Measurements from ENCODE around the gene IMMP1L.

DNA sequence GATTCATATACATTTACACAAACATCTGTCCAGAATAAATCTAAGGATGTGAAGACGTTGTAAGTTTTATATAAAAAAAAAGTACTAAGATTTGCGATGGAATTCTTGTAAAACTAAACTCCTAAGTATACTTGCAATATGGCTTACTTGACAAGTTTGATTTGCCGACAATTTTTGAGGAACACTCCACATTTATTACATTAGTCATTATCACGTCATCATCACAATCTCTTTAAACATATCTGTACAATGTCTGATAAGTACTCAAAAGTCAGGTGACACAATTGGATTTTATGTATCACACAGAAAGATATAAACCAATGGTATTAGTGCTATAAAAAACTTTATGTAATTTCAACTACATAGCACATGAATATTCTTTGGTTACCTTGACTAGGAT lies 30.4 kb downstream of the IMMP1L start:
- TF ChIP-seq POLR2A (IDR thresholded peaks at IDR 0.05) (no peak), POLR2AphosphoS5 (IDR thresholded peaks at IDR 0.05) (no peak)
- TF ChIP-seq, protein P1, sequence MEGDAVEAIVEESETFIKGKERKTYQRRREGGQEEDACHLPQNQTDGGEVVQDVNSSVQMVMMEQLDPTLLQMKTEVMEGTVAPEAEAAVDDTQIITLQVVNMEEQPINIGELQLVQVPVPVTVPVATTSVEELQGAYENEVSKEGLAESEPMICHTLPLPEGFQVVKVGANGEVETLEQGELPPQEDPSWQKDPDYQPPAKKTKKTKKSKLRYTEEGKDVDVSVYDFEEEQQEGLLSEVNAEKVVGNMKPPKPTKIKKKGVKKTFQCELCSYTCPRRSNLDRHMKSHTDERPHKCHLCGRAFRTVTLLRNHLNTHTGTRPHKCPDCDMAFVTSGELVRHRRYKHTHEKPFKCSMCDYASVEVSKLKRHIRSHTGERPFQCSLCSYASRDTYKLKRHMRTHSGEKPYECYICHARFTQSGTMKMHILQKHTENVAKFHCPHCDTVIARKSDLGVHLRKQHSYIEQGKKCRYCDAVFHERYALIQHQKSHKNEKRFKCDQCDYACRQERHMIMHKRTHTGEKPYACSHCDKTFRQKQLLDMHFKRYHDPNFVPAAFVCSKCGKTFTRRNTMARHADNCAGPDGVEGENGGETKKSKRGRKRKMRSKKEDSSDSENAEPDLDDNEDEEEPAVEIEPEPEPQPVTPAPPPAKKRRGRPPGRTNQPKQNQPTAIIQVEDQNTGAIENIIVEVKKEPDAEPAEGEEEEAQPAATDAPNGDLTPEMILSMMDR (IDR thresholded peaks at IDR 0.05): no peak

Measured in breast epithelium (tissue), 3 donors.